ENCODE measurements around the gene PCSK4. TPM values are rescaled to one million over a fixed set of nuclear protein-coding genes. Genes with fewer than 3 reads are reported as not detected.

The PCSK4 gene
- total and polyA plus RNA-seq, 9 of the 15 experiments (the other 6 are each of a cell fraction or from before 2014, with no cell fraction given) = 0.01 to 9.1 (median 2.1) TPM; not detected in 1

DNA sequence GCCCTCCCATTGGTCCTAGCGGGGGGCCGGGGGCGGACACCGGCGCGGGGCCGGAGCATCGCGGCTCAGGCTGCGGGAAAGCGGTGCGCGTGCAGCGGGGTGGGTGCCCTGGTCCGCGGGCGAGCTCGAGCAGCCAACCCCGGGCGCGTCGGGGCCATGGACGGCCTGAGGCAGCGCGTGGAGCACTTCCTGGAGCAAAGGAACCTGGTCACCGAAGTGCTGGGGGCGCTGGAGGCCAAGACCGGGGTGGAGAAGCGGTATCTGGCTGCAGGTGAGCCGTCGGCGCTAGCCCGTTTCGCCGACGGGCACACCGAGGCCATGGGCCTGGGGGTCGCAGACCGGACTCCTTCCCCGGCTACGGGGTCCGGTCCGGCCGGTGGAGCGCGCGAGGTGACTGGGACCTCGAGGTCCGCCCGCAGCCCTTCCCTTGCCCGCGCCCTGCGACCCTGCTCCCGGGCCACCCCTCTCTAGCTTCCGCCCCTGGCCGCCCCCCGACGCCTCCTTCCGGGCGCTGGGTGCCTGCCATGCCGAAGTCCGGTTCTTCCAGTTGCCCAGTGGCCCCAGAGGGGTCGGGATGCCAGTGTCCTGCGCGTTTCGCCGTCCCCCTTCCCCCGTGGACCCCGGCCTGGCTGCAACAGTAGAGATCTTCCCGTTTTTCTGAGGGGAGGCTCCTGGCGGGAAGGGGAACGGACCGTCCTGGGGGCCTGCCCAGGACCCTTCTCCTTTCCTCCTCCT lies 1.1 kb upstream of the PCSK4 start, which contains the start of gene REEP6 (continued):
- TF ChIP-seq TAL1 (IDR thresholded peaks at IDR 0.05) (no peak), SOX6 (IDR thresholded peaks at IDR 0.05) (peak; percentile 40; the same call in 1 of the 2 replicates), ZNF696 (CRISPR knock-in tag; conservative IDR thresholded peaks at IDR 0.05) (no peak), NR2C1 (IDR thresholded peaks at IDR 0.05) (no peak), NR2C1 (tag; IDR thresholded peaks at IDR 0.05) (no peak), POLR2AphosphoS2 (IDR thresholded peaks at IDR 0.05; ENCODE audit: low read length) (no peak), ZNF436 (CRISPR knock-in tag; IDR thresholded peaks at IDR 0.05) (no peak), CBX3 (IDR thresholded peaks at IDR 0.05; ENCODE audit: borderline replicate concordance in 1 of 2, low read length in 2 of 2) (peak in 1 of 2 experiments; percentile 17; a peak in 1 of 3 replicates), RUNX1 (IDR thresholded peaks at IDR 0.05; ENCODE audit: low read depth) (no peak), ZNF24 (IDR thresholded peaks at IDR 0.05) (0 out of 2 replicates have a peak, but pooled peaks have one; percentile 14), NFE2L1 (tag; IDR thresholded peaks at IDR 0.05; ENCODE audit: borderline replicate concordance, low read depth) (no peak), ELF2 (CRISPR knock-in tag; IDR thresholded peaks at IDR 0.05) (peak; percentile 35; the same call in 1 of the 2 replicates), ZNF274 (IDR thresholded peaks at IDR 0.05; ENCODE audit: borderline replicate concordance, low read depth, low read length) (no peak), BHLHE40 (IDR thresholded peaks at IDR 0.05; ENCODE audit: low read length) (peak; percentile 45), TGIF2 (CRISPR knock-in tag; IDR thresholded peaks at IDR 0.05) (no peak)
- TF ChIP-seq, protein P1, sequence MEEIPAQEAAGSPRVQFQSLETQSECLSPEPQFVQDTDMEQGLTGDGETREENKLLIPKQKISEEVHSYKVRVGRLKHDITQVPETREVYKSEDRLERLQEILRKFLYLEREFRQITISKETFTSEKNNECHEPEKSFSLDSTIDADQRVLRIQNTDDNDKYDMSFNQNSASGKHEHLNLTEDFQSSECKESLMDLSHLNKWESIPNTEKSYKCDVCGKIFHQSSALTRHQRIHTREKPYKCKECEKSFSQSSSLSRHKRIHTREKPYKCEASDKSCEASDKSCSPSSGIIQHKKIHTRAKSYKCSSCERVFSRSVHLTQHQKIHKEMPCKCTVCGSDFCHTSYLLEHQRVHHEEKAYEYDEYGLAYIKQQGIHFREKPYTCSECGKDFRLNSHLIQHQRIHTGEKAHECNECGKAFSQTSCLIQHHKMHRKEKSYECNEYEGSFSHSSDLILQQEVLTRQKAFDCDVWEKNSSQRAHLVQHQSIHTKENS (CRISPR knock-in tag; IDR thresholded peaks at IDR 0.05) = no peak
- TF ChIP-seq, protein P2, sequence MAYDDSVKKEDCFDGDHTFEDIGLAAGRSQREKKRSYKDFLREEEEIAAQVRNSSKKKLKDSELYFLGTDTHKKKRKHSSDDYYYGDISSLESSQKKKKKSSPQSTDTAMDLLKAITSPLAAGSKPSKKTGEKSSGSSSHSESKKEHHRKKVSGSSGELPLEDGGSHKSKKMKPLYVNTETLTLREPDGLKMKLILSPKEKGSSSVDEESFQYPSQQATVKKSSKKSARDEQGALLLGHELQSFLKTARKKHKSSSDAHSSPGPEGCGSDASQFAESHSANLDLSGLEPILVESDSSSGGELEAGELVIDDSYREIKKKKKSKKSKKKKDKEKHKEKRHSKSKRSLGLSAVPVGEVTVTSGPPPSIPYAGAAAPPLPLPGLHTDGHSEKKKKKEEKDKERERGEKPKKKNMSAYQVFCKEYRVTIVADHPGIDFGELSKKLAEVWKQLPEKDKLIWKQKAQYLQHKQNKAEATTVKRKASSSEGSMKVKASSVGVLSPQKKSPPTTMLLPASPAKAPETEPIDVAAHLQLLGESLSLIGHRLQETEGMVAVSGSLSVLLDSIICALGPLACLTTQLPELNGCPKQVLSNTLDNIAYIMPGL (CRISPR knock-in tag; IDR thresholded peaks at IDR 0.05) = no peak
- TF ChIP-seq, protein P3, sequence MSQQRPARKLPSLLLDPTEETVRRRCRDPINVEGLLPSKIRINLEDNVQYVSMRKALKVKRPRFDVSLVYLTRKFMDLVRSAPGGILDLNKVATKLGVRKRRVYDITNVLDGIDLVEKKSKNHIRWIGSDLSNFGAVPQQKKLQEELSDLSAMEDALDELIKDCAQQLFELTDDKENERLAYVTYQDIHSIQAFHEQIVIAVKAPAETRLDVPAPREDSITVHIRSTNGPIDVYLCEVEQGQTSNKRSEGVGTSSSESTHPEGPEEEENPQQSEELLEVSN (IDR thresholded peaks at IDR 0.05; ENCODE audit: borderline replicate concordance in 1 of 2, extremely low read depth in 1 of 2, insufficient read depth in 1 of 2, insufficient read length in 1 of 2, low read depth in 1 of 2, low read length in 1 of 2, poor library complexity in 1 of 2, severe bottlenecking in 1 of 2) = peak; percentile 63 to 87
- TF ChIP-seq, protein P4, sequence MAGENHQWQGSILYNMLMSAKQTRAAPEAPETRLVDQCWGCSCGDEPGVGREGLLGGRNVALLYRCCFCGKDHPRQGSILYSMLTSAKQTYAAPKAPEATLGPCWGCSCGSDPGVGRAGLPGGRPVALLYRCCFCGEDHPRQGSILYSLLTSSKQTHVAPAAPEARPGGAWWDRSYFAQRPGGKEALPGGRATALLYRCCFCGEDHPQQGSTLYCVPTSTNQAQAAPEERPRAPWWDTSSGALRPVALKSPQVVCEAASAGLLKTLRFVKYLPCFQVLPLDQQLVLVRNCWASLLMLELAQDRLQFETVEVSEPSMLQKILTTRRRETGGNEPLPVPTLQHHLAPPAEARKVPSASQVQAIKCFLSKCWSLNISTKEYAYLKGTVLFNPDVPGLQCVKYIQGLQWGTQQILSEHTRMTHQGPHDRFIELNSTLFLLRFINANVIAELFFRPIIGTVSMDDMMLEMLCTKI (IDR thresholded peaks at IDR 0.05; ENCODE audit: partially characterized antibody) = no peak
- TF ChIP-seq, protein P5, sequence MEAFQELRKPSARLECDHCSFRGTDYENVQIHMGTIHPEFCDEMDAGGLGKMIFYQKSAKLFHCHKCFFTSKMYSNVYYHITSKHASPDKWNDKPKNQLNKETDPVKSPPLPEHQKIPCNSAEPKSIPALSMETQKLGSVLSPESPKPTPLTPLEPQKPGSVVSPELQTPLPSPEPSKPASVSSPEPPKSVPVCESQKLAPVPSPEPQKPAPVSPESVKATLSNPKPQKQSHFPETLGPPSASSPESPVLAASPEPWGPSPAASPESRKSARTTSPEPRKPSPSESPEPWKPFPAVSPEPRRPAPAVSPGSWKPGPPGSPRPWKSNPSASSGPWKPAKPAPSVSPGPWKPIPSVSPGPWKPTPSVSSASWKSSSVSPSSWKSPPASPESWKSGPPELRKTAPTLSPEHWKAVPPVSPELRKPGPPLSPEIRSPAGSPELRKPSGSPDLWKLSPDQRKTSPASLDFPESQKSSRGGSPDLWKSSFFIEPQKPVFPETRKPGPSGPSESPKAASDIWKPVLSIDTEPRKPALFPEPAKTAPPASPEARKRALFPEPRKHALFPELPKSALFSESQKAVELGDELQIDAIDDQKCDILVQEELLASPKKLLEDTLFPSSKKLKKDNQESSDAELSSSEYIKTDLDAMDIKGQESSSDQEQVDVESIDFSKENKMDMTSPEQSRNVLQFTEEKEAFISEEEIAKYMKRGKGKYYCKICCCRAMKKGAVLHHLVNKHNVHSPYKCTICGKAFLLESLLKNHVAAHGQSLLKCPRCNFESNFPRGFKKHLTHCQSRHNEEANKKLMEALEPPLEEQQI (IDR thresholded peaks at IDR 0.05) = no peak
